HepG2 (cell line): ENCODE results near the gene LRGUK. TPM values are rescaled to one million over a fixed set of nuclear protein-coding genes. Genes with fewer than 3 reads are reported as not detected.

ENCODE experiments used
- CREB3 ChIP-seq: sonication (generic); formaldehyde crosslinking; IDR thresholded peaks from 2 replicates; pipeline ENCODE4 v1.5.0; 2020; ENCODE audit warnings: missing genetic modification reagents
- MTF1 ChIP-seq: sonication (generic); formaldehyde crosslinking; IDR thresholded peaks from 2 replicates; pipeline ENCODE4 v1.5.0; 2020; ENCODE audit warnings: missing genetic modification reagents
- MXD1 ChIP-seq: sonication (generic); formaldehyde crosslinking; IDR thresholded peaks from 2 replicates; pipeline ENCODE4 v1.4.0; 2020; ENCODE audit warnings: mild to moderate bottlenecking, missing genetic modification reagents
- PHF5A ChIP-seq: IDR thresholded peaks from one replicate; pipeline ENCODE4 v1.6.1; 2018; ENCODE audit warnings: low read depth, missing genetic modification reagents; ENCODE audit not compliant: unreplicated experiment
- RERE ChIP-seq: IDR thresholded peaks from 2 replicates; pipeline ENCODE4 v1.6.1; 2016; ENCODE audit warnings: low read depth, missing genetic modification reagents, missing compliant biosample characterization
- ZNF138 ChIP-seq: sonication (generic); formaldehyde crosslinking; IDR thresholded peaks from 2 replicates; pipeline ENCODE4 v1.5.0; 2020; ENCODE audit warnings: mild to moderate bottlenecking, low read depth, missing genetic modification reagents
- ZNF83 ChIP-seq: sonication (generic); formaldehyde crosslinking; IDR thresholded peaks from 2 replicates; pipeline ENCODE4 v1.4.0; 2020; ENCODE audit warnings: missing genetic modification reagents, mild to moderate bottlenecking, borderline replicate concordance
- polyA plus RNA-seq, 8 experiments: library from polyadenylated mRNA; depleted of rRNA in 3 of 8; stranded (reverse) in 7 of 8; unstranded in 1 of 8; fragments of >200 nt; fragmentation: Illumina TruSeq in 4 of 8; extraction: Trizol in 4 of 8; gene quantifications; 2 replicates each; pipeline versions ENCODE4 v1.2.1 to v1.2.3, GENCODE V29; 2011 to 2016; ENCODE audit warnings: low read depth in 4 of 8, missing spikeins in 1 of 8, mixed read lengths in 1 of 8; ENCODE audit not compliant: insufficient read depth in 1 of 8
- total RNA-seq, 5 experiments: library from RNA; depleted of rRNA; stranded (reverse); fragments of >200 nt; fragmentation: Illumina TruSeq; extraction: Trizol; gene quantifications; 2 replicates each; pipeline ENCODE4 v1.2.3, GENCODE V29; 2016; ENCODE audit warnings: low read depth in 1 of 5

Gene LRGUK
- total and polyA plus RNA-seq, 2 of the 13 experiments (the other 11 are each of a cell fraction or from before 2014, with no cell fraction given): 0.18 to 0.20 TPM

- TF ChIP-seq MXD1 (CRISPR knock-in tag) (no peak), ZNF138 (CRISPR knock-in tag) (no peak), MTF1 (CRISPR knock-in tag) (no peak), CREB3 (CRISPR knock-in tag) (no peak), PHF5A (CRISPR knock-in tag) (no peak), RERE (CRISPR knock-in tag) (no peak), ZNF83 (CRISPR knock-in tag) (no peak)
- TF ChIP-seq, all 625 proteins: peak for 0
Observed at GRCh38 chr7:134287916-134288659, 160.9 kb downstream of the LRGUK start (continued).
